NOMO-1 (cell line): ENCODE results near the gene RBM7.

Experiments
- DNase-seq, 2 experiments: peaks; one replicate each; lab custom pipeline; 2025; ENCODE audit not compliant: unreplicated experiment in 2 of 2; lab: John Stamatoyannopoulos, UW

Gene RBM7

DNA sequence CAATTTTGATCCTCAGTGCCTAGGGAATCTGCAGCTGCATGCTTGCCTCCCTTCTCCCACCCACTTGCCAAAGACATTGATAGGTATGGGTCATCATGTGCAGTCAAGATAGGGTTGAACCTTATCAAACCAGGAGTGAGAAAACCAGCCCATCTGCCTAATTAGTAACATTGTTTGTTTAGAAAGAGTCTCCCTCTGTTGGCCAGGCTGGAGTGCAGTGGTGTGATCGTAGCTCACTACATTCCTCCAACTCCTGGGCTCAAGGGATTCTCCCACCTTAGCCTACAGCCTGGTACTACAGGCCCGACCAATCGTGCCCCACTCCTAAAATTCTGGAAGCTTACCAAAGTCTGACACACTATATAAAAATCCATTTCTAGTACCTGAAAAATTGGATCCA, 4.7 kb upstream of the RBM7 start:
- DNase-seq = no peak

DNA sequence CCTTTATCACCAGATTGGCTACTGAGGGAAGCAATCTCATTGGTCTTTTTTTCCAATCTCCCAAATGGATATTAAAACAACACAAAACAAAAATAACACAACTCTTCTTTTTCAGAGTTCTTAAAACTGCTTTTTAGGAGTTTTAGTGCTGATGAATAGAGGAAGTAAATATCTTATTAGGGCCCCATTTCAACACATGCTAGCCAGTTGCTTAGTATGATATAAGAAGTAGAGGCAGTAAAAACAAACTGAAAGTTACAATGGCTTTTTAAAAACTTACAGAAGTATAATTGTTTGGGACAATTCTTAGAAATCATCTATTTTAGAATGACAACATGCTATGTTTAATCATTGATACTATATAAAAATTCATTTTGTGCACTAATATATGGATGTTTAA, 3.5 kb upstream of the RBM7 start:
- DNase-seq = peak; percentile 35 to 66

DNA sequence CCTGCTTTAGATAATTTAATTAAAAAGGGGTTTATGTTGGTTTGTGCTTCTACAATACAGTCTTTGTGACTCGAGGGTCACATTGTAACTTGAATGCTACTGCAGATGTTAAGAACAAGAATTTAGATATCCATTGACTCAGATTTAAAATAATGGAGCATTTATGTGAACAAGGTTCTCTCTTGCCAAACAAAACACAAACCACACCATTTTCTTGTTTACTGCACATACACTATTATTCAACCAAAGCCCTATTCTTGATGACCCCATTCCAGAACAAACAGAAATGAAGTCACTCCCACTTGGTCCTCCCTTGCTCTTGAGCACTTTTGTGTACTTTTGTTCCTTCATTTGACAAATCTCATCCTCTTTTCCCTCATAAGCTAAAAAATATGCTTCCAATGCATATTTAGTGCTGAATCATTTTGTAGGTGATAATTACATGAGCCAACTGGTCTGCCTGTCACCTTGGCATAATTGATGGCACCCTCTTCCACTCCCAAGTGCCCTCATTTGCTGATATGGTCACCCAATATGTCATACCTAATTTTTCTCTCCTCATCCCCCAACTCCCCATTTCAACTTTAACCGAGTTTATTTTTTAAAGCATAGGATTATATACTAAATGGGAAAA, 3.0 kb upstream of the RBM7 start:
- DNase-seq = no peak

- no peak for DNase-seq
Measured at GRCh38 chr11:114398303-114398920, 2.1 kb upstream of the RBM7 start.

GRCh38 chr11:114399490-114400215, 813 bp upstream of the RBM7 start:
- DNase-seq = peak; percentile 64 to 78

GRCh38 chr11:114400915-114401223, 403 bp downstream of the RBM7 start:
- DNase-seq = no peak

DNA sequence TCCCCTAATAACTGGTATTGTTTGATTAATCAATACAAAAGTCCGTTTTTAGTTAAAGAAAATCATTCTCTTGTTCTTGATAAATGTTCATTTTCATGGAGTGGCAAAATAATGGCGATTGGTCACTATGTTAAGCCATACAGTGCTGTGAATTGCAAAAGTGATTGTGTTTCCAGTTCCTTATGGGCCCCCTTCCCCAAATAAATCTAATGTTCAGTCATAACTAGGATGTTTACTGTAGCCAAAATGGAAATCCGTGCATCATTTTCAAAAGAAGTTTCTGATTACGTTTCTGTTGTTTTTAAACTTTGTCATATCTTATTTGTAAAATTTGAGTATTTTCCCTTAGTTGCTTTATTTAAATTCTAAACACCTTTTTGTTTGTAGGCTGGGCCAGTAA, 845 bp downstream of the RBM7 start:
- DNase-seq = peak; percentile 16 to 20

- no peak for DNase-seq
Measured at GRCh38 chr11:114412946-114413345, 12.5 kb downstream of the RBM7 start.

- no peak for DNase-seq
Measured at GRCh38 chr11:114413958-114414357, 13.5 kb downstream of the RBM7 start.

DNA sequence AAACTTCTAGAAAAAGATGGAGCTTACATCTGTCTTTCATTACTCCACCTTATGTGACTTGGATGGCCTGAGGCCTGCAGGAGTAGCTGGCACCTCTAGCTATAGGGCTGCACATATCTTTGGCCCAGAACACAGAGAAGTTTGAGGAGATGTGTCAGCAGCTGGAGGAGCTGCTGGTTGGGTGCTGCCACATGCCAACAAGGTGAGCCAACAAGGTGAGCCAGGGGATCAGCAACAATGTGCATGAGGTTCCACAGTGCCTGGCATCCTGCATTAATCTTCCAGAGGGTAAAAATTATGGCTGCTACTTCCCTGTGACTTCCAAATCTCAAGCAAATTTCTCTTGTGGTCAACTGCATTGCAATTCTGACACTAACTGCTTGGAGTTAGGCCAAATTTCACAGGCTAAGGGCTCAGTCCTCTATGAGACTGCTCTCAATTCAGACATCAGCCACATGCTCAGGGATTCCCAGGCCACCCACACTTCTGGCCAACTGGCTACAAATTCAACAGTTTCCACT, 16.0 kb downstream of the RBM7 start:
- DNase-seq = no peak

GRCh38 chr11:114426280-114426679, 25.8 kb downstream of the RBM7 start:
- no peak for DNase-seq

DNA sequence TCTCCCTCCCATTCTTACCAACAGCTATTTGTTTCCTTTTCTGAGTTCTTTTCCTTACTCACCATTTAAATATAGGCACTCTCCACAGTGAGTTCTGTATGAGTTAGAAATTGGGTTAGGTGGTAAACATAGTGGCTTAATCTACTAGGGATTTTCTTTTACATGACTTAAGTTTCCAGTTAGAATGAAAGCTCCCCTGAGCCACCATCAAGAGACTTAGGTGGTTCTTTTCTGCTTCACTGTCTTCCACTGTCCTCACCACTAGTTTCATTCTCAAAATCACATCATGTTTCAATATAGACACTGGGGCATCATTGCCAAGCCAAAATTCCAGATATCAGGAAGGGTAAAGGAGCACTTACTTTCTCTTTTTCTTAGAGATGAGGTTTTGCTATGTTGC, 29.8 kb downstream of the RBM7 start:
- DNase-seq = no peak

DNA sequence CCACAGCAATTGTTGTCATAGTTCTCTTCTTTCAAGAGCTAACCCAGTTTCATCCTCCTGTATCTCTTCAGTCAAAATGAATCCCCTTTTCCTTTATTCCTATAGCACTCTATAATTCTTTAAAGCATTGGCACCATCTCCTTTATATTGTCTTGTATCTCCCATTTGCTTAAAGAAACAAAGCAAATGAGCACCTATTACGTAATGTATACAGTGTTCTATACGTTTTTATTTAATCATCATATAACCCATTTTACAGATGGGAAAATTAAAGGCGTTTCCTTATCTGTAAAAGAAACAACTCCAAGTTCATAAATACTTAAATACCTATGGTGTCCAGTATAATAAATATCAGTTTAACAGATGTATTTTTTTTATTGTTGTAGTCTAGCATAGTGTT, 32.4 kb downstream of the RBM7 start:
- no peak for DNase-seq

DNA sequence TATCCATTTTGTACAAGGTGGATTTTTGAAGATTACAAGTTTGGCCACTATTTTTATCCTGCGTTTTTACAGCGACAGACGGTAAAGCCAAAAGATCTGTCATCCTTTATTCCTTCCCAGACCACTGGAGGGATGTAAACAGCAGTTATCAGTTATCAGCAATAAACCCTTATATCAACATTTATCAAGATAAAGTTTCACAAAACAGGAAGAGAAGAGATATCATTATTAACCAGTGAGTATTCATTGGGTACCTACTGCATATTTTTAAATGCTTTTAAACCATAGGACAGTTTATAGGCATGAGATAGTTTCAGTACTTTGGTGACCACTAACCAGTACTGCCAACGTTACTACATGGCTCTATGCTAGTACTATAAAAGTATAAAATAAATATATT, 32.9 kb downstream of the RBM7 start:
- DNase-seq = no peak

DNA sequence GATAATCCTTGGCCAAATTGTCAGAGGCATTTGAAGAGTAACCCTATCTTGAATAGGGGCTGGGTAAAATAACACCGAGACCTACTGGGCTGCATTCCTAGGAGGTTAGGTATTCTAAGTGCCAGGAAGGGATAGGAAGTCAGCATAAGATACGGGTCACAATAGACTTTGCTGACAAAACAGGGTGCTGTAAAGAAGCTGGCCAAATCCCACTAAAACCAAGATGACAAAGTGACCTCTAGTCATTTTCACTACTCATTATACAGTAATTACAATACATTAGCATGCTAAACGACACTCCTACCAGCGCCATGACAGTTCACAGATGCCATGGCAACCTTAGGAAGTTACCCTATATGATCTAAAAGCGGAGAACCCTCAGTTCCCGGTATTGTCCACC, 37.8 kb downstream of the RBM7 start:
- no peak for DNase-seq

DNA sequence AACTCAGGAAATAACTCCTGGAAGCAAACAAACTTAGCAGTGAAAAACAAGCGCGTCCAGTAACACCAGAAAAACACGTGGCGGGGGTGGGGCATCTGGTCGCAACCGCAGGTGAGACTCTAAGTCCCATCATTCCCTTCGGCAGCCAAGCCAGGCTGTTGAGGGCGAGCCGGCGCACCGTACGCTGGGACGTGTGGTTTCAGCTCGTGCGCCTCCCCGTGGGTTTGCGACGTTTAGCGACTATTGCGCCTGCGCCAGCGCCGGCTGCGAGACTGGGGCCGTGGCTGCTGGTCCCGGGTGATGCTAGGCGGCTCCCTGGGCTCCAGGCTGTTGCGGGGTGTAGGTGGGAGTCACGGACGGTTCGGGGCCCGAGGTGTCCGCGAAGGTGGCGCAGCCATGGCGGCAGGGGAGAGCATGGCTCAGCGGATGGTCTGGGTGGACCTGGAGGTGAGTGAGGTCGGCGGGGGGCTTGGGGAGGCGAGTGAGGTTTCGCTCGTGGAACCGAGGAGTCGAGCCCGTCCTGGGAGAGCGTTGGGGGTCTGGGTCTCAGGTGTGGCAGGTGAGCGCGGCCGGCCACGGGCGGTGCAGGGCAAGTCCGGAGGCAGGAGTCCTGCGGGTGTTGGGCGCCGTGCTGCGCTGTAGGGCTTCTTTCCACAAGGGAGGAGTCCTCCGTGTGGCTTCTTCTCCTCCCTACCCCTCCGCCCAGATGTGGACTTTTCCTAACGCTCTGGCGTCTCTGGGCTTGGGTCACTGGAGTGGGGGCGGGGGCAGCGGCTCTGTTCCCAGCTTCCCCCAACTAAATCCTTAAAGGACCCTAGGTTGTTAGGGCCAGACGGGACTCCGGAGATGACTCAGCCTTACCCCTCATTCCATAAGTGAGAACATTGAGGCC, 39.0 kb downstream of the RBM7 start, which contains the start of gene REXO2:
Gene REXO2, plus strand, starts transcription at position 239 of the 892 bp plus-strand sequence. Its CDS starts 62 bp downstream, at position 301.
- peak; percentile 92 to 93 for DNase-seq

- DNase-seq = no peak
Measured at GRCh38 chr11:114440121-114440860, 39.8 kb downstream of the RBM7 start.

DNA sequence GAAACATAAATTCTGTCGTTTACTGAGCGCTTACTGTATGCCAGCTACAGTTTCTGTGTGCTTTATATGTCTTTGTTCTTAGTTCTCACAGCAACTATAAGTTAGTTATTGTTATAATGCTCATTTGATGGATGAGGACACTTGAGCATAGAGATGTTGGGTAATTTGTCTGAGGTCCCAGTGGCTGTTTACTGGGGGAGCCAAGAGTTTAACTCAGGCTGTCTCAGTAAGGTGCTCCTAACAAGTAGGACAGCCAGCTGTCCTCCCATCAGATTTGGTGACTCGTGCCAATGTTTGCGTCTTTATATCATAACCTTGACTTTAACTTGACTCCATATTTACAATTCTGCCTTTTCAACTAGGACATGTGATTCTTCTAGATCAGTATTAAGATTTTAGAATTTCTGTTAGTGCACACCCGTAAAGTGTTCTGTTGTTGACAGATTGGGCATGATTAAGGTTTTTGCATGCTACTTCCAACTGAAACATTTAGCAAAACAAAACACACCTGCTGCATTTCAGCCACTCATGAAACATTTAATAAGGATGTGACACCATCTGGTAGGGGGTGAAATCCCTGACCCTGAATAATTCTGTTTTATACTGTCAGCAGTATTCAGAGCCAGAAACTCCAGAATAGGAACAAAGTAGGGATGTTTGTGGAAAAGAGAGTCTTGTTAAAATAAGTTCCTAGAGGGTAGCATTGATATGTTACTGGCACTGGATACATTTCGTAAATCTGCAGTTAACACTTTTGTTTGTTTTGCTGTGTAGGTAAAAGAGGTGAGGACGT, 40.7 kb downstream of the RBM7 start:
- DNase-seq = no peak

DNA sequence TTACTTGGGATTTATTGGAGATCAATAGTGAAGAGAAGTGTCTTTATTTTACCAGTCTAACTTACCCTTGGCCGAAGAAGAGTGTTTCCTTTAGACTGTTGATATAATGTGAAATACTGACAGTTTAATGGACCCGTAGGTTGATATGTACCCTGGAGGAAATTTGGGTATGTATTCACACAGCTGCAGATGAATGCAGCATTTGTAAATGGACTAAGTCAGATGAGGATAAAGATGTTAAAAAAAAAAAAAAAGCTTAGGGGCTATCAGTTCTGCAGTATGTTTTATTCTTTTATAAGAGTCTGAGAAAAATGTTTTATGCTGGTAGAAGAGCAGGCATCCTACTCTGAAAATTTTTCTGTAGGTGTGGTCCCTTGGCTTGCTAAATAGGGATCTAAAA, 41.5 kb downstream of the RBM7 start:
- no peak for DNase-seq

DNA sequence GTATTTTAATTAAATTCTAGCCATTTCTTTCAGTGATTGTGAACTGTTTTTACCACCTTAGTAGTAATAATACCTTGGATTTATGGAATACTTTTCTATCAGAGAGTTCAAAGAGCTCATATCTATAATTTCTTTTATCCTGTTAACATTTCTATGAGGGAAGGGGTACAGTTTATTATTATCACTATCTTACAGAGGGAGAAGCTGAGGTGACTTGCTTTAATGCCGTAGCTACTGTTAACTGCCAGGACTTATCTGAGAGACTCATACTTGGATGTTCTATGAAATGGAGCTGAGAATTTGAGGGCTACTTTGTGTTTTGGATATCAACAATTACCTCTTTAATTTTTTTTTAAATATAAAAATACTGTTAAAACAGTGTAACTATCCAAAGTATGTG, 42.1 kb downstream of the RBM7 start:
- no peak for DNase-seq
